SKM-1 treated with dmso at 0.1 percent for 144 hours (cell line): ENCODE results near the gene TCERG1L.

ENCODE experiments used
- DNase-seq: peaks from one replicate; lab custom pipeline; 2025; ENCODE audit not compliant: unreplicated experiment; lab: John Stamatoyannopoulos, UW

Gene TCERG1L

DNA sequence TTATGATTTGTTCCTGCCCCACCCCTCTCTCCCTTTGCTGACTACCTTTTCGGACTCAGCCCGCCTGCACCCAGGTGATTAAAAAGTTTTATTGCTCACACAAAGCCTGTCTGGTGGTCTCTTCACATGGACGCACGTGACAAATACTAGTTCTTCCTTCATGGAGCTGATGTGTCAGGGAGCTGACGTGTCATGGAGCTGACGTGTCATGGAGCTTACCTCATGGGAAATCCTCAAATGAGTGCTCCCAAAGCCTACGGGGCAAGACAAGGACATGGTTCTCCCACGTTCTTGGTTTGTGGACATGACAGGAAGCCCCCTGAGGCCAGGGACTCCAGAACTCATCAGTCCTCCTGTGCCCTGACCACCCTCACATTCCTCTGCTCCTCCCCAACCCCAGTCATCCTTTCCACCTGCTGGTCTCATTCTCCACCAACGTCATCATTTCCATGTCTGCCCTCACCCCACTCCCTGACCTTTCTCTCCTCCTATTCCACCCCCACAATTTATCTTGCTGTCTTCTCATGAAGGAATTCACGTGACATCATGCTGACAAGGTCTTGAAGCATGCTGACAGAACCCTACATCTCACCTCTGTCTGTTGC lies 261.3 kb downstream of the TCERG1L start:
- no peak for DNase-seq

DNA sequence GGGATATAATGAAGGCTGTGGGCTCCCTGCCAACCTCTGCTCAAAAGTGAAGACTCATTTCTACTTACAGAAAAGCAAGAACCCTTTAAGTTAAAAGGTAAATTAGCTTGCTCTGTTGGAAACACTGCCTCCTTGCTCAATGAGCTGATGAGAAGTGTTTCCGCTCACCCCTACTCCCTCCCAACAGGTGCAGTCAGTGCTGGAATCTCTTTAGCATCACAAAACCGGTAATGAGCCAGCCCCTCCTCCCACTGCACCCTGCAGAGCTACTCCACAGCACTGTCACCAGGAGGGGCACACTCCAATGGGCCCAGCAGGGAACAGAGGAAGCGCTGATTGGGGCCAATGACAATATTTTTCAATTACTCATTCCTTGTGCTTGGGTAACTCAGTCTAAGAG lies 262.5 kb downstream of the TCERG1L start:
- DNase-seq: no peak

DNA sequence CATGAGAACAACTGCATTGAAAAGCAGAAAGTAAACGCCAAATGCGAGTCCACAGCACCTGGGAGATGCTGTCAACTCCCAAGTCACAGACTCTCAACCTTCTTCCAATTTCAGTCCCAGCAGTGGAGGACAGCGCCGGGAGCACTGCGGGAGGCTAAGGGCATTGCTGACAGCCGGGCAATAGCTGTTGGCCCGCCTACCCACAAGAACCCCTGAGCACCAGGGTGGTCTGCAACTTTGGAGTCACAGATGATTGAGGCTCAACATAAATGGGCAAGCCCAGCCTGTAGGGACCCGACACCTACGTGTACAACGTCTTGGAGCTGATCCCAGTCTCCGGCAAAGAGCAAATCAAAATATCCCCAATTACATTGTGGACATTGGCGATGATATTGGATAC lies 262.9 kb downstream of the TCERG1L start:
- no peak for DNase-seq

DNA sequence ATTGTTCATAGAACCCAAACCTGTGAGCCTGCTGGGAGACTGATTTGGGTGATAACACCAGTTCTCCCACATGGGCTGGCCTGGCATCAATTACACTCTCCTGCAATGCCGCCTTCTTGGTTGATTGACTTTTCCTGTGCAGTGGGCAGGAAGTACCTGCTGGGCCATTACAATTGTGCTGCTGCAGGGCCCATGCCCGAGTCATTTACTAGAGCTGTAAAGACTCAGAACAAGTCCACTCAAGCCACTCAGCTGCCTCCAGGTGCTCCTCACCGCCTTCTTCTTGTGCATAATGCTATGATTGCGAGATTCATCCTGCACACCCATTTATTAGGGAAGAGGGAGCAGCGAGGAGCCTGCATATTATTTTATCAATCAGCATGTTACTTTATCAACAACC lies 264.0 kb downstream of the TCERG1L start:
- no peak for DNase-seq

DNA sequence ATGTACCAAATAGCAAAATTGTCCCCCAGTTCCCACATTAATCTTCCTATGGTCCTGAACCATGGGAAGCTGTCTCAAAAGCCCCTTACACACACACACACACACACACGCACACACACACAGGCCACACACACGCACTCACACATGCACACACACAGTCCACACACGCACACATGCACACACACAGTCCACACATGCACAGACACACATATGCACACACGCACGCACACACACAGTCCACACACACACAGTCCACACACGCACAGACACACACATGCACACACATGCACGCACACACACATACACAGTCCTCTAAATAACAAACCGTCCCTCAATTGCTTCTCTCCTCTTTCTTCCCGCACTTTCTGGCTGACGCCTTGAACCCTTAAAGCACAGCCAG lies 265.3 kb downstream of the TCERG1L start:
- DNase-seq: no peak

DNA sequence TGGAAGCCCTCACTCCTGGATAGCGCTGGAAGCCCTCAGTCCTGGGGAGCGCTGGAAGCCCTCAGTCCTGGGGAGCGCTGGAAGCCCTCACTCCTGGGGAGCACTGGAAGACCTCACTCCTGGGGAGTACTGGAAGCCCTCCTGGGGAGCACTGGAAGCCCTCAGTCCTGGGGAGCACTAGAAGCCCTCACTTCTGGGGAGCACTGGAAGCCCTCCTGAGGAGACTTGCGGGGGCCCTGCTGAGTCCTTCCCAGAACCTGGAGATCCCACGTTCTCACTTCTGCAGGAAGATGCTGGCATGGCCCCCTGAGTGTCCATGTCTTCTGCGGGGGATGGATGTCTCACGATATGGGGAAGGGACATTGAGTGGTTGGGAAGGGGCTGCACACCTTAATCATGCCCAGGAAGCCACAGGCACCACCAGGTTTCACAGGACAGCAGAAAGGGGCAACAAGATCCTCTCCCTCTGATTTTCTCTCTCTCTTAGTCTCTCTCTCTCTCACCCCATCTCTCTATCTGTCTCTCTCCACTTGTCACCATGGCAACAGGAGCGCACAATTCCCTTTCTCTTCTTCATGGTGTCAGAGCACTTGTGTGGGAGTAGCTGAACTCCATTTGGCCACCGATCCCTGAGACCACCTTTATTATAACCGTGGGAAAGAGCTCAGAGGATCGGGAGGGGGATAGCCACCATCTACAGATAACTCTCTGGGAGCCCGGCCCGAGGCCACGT lies 267.0 kb downstream of the TCERG1L start:
- DNase-seq: no peak

DNA sequence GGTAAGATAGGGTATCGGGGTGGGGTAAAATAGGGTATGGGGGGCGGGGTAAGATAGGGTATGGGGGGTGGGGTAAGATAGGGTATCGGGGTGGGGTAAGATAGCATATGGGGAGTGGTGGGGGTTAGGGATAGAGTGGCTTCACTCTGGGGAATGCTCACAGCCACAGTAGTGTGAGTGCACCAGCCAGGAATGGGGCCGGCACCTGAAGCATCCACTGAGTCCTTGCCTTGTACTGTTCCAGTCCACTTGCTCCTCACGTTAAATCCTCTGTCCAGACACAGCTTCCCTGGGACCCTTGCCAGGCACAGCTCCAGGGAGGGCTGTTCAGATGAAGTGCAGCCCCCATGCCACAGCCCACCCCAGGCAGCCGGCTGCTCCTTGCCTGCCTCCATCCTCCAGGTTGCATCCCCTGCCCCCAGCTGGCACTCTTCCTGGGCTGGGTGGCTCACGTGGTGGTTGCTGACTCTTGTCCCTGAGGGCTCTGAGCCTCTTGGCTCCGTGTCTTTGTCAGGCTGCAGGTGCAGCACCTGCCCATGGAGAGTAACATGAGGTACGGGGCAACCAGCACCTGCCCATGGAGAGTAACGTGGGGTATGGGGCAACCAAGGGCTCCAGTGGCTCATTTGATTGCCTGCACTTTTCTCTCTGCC lies 268.4 kb downstream of the TCERG1L start:
- DNase-seq: no peak
